Ureter (tissue), 1 donor: ENCODE data around the gene YOD1. TPM values are rescaled to one million over a fixed set of nuclear protein-coding genes. Genes with fewer than 3 reads are reported as not detected.

Experiments
- DNase-seq: peaks from one replicate; pipeline ENCODE4 v3.0.0-alpha.2; 2020; ENCODE audit warnings: low spot score
- total RNA-seq: library from RNA; stranded (reverse); gene quantifications from one replicate; pipeline ENCODE4 v1.2.4, GENCODE V29; 2023
- donor health status: DM: yes; HTN: yes; CAD: no.

The YOD1 gene
- total RNA-seq, 1 donor from 2014 or later, result 9.8 TPM

- DNase-seq, result no peak
These were observed 23.2 kb upstream of the YOD1 start for GRCh38 chr1:207073906-207074820.

DNA sequence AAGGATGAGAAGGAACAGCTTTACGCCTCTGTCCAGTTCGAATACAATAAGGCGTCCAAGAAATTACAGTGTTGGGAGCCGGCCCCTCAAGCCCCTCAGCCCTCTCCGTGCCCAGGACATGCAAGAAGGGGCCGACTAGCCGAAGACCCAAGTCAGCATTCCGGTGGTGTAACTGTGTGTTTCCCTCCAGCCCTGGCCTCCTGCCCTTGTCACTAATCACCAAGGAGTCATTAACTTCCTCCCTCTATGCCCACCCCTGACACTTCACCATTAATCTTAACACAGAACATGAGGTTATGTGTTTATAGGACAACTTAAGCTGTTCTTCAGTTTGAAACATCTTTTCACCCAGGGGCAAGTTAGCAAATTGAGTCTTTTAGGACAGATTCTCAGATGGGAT, 21.2 kb upstream of the YOD1 start:
- no peak for DNase-seq

DNA sequence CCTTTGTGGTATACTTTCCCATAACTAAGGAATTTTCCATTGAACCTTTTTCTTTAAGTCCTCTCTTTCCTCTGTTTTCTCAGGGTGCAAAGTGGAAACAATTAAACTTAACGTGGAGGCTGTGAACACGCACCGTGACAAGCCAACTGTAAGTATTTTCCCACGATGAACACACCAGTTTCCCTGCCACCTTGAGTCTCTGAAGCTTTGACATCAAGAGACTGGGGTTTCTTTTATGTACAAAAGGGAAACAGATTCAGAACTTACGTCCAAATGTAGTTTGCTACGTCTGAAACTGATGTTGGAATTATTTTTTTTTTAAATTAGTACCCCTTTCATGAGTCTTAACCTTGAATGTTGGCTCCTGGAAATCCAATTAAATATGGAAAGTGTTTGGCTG, 20.4 kb upstream of the YOD1 start:
- DNase-seq, result no peak

DNA sequence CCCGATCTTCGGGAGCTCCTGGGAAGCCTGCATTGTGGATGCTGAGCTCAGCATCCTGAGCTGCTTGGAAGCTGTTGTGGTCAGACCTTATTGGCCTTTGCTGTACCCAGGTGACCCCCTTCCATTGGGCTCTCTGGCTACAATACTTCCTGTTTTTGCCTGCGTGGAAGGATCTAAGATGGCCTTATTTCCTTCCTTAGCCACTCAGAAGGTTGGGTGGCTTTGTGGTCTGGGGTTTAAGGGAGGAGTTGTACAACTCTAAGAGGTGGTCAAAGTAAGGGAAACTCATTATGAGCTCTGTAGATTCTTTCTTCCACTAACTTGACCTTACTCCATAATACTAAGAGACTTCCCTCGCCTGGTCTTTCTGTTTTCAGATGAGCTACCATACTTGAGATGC, 19.8 kb upstream of the YOD1 start:
- no peak for DNase-seq

DNA sequence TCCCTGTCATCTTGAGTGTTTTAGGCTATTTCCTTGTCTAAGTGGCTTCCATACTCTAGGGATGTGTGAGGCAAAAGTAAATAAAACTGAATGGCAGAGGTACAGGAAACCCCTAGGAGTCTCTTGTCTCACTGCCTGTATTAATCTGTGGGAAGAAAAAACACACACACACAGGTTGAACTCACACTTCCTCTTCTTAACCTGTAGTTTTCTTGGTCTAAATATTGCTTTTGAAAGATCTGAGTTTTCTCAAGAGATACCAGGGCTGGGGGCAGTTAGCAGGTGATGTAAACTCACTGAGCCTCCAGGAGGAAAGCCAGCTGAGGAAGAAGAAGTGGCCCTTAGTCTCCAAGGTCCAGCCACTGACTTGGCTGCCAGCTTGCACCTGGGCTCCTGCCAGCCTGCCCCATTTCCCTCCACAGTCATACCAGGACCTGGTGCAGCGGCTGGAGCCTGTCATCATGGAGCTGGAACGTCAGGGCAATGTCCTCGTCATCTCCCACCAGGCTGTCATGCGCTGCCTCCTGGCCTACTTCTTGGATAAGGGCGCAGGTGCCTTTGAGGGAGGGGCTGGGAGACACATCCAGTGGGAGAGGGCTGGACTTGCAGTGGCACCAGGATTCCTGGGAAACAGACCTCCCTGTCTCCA, 19.0 kb upstream of the YOD1 start:
- DNase-seq, result no peak

GRCh38 chr1:207069061-207069460, 18.1 kb upstream of the YOD1 start:
- DNase-seq, result no peak

- no peak for DNase-seq
These were observed 16.7 kb upstream of the YOD1 start for GRCh38 chr1:207067665-207068064.

DNA sequence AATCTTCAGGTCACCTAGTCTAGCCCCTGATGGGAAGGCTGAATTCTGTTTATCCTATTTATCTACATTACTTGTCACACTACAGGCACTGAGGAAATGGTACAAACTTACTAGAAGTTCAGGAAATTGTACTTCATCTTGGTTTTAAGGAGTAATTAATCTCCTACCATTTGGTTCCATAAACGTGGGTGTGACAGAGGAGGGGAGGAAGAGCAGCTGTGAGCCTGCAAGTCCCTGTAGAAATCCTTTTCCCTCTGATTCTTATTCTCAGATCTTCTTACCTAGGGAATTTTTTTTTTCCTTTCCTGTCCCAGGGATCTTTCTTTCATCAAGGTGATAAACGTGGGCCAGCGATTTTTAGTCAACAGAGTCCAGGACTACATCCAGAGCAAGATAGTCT, 16.2 kb upstream of the YOD1 start:
- DNase-seq, result no peak

- no peak for DNase-seq
These were observed 13.6 kb upstream of the YOD1 start for GRCh38 chr1:207064561-207064960.

DNA sequence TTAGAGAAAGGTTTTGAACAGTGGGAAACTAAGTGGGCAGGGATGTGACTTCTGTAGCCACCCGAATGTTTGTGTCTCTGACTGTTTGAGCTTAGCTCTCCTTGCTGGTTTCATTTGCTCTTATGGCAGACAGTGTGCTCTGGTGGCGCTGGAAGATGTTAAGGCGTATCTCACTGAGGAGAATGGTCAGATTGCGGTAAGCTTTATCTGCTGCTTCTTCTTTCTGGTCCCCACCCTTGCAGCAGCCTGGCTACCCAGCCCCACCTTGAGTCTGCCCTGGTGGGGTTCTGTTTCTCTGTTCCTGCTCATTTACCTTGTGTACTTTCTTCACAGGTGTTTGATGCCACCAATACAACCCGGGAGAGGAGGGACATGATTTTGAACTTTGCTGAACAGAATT, 12.0 kb upstream of the YOD1 start:
- no peak for DNase-seq

GRCh38 chr1:207062058-207062457, 11.1 kb upstream of the YOD1 start:
- DNase-seq, result no peak

DNA sequence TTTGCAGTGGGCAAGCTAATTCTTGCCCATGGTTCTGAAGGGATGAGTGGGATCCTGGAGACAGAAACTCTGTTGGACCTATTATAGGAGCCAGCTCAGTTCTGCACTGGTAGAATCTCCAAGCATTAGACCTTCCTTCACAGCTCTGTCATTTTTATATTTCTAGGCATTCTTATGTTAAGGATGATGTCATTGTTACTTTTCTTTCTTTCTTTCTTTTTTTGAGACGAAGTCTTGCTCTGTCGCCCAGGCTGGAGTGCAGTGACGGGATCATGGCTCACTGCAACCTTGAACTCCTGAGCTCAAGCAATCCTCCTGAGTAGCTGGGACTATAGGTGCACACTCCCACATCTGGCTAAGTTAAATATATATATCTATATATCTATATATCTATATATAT, 9.6 kb upstream of the YOD1 start:
- DNase-seq, result no peak

DNA sequence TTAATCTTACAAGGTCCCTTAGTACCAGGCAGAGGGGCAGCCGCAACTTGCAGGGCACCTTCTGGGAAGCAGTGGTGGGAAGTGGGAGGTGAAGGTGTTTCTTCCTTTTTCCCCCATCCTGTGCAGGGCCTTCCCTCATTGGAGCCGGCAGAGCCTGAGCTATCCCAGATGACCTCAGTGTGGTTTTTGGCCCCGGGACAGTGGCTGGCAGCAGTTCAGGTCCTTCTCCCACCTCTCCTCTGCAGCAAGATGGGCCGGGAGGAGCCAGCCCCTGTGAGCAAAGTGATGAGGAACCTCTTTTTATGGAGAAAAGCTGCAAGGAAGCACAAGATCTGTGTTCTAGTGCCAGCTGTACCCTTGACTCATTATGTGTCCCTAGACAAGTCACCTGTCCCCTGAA, 8.9 kb upstream of the YOD1 start:
- no peak for DNase-seq

DNA sequence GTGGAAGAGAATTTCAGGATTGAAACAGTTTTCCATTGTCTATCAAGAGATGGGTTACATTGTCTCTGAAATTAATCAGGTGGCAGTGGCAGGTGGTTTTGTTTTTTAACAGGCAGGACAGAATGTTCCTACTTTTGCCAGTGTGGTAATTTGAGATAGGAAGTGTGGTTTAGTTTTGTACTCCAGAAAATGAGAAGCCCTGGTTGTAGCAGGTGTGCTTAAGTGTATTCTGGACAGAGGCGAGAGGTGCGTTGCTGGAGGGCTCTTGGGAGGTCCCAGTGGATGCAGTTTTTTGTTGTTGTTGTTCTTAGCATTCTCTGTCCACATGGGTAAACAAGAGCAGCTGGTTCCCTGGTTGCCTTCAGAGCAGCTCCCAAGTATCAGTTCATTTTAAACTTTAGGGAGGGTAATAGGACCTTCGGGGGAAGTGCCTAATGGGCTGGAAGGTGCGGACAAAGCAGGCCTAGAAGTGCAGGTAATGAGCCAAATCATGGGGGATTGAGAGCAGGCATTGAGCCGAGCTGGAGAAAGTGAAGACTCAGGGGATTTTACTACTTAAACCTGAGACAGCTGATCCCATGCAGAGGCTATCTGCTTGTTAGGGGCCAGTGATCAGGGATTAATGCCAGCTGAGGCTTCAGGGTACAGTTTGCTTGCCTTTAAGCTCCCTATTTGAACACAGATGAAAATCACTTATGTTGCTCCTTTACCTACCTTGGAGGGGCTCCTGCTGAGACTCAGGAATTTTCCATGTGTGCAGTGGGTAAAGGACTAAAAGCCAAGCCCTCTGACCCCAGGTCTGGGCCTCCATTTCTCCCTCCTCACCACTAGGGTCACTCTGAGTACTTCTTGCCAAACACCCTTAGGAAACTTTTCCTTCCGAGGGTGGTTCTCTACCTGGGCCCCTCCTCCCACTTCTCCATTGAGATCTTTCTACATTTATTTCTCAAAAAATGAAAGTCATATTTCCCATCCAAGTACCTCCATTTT, 8.2 kb upstream of the YOD1 start:
- DNase-seq, result no peak

- no peak for DNase-seq
These were observed 7.2 kb upstream of the YOD1 start for GRCh38 chr1:207058252-207058651.

GRCh38 chr1:207056673-207057072, 5.7 kb upstream of the YOD1 start:
- no peak for DNase-seq

DNA sequence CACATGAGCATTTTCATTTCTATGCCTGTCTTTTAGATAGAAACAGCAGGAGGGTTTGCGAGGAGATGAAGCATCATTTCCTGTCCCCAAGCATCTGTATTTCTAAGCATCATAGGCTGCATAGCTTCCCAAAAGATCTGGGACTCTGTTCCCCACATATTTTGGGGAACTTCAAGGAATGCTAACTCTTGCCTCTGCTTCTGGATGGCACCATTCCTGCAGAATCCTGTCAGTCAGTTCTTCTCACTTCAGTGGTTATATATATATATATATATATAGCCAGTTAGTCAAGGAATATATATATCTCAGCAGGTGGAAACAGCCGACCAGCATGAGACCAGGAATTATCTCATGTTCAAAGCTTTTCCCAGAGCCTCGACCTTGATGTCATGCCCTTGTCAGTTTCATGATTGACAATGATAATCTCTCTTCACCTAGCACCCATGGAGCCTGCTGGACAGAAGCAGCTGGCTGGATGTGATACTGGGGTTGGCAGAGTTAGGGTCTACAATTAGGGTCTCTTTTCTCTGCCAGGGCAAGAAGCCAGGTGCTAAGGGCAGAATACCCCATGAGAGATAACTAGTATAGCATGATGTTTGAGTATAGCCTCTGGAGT, 4.5 kb upstream of the YOD1 start:
- DNase-seq, result no peak

DNA sequence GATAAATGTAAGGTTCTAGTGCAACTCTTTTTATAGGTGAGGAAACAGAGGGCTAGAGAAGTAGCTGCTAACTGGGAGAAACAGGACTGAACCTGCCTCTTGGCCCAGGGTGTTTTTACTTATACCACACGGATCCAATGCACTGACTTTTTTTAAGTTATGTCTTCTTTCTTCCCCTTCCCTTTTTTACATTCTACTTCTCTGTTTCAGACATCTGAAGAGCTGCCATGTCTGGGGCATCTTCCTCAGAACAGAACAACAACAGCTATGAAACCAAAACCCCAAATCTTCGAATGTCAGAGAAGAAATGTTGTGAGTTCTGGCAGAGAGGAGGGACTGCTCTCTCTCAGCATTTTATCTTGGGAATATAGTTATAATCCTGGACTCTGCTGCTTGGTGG, 3.5 kb upstream of the YOD1 start:
- DNase-seq, result no peak

GRCh38 chr1:207052911-207053769, 2.1 kb upstream of the YOD1 start, which contains the start of gene PFKFB2:
Gene PFKFB2 (plus strand): TSS chr1:207053275. CDS start chr1:207054718, 1,443 bp downstream.
- peak; percentile 98 for DNase-seq

DNA sequence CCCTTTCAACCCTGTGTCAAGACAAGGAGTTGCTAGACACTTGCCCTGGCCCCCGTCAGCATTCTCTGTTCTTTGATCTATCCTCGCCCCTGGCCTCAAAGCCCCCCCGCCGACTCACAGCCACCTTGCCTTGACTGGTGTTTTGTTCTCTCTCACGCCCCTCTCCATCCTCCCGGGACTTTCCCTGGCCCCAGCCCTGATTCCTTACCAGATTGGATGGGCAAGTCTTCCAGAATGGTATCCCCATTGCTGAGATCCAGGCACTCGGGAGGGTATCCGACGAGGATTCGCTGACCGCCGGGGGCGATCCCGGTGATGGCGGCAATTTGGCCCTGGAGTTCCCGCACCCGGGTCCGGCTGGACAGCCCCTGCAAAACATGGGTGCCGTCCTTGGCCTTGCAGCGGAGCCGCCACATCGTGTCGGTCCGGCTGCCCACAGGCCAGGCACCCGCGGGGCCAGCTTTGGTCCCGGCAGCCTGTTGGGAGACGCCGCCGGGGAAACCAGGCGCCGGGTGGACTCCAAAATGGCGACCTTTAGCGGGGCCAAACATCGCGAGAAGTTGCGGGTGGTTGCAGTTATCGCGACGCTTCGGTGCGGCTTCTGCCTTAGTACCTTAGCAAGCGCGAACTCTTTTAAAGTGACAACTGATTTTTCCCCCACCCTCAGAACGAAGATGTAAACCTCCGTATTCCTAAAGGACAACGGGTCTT, 373 bp downstream of the YOD1 start:
- DNase-seq, result peak; percentile 94
